Ishikawa (cell line): Measurements from ENCODE around the gene HS3ST6.

ENCODE experiments used
- CEBPB ChIP-seq: IDR thresholded peaks from 2 replicates; pipeline ENCODE4 v1.6.1; 2012
- EGR1 ChIP-seq: IDR thresholded peaks from 2 replicates; pipeline ENCODE4 v1.6.1; 2012
- MAX ChIP-seq: IDR thresholded peaks from 2 replicates; pipeline ENCODE4 v1.6.1; 2012
- TAF1 ChIP-seq: IDR thresholded peaks from 2 replicates; pipeline ENCODE4 v1.6.1; 2012; ENCODE audit warnings: low read depth, mild to moderate bottlenecking
- TEAD4 ChIP-seq: IDR thresholded peaks from 2 replicates; pipeline ENCODE4 v1.6.1; 2012

DNA sequence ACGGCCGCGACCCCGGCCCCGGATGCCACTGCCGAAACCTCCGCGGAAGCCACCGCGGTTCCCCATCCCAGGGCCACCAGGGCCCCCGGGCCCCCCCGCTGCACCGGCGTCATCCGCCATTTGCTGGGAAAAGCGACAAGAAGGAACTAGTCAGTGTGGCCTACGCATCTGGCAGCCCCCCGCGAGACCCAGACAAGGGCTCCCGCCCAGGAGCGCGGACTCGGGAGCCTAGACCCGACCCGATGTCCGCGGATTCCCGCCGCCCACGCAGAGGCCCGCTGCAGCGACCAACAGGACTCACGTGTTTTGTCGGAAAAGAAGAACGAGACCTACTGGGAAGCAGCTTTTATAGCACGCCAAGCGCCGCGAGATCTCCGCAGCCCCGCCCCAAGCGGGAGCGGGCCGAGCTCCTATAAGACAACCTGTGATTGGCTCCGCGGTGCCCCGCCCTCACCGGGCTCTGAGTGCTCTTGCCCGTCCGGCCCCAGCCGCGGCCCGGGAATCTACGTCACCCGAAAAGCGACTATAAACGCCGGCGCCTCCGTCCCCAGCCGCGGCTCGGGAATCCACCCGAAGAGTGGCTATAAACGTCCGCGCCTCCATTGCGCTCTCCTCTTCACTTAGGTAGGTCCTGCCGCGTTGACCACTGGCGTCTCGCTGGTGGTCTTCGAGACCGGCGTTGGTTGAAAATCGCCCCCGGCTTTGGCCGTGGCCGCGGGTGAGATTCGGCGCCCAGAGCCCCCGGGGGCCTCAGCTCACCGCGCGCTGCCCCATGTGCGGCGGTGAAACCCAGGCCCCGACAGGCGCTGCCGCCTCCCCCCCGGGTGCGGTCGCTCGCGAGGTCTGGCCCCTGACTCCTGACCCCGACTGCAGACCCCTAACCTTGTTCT is 46.5 kb upstream of the HS3ST6 start, which contains the start of gene RPS2:
- TF ChIP-seq TAF1: peak; percentile 98
- TF ChIP-seq EGR1: peak; percentile 98
- peak; percentile 97 for TF ChIP-seq MAX
- no peak for TF ChIP-seq CEBPB
- TF ChIP-seq TEAD4: no peak
